Heart left ventricle (tissue), 16 donors: Measurements from ENCODE around the gene ELOA. TPM values are rescaled to one million over a fixed set of nuclear protein-coding genes. Genes with fewer than 3 reads are reported as not detected.
A peak's percentile ranks its signal among the peaks of the same experiment; 100 is the strongest.

Experiments
- ATAC-seq, 4 donors: fragments of 200-7000 bp; cut with Tn5 transposase; one replicate each; pipeline ENCODE4 v1.9.1; 2020 to 2022; ENCODE audit warnings: moderate library complexity in 4 of 4, mild to moderate bottlenecking in 3 of 4, moderate number of reproducible peaks in 1 of 4
- DNase-seq, 5 donors: peaks; one replicate each; pipeline ENCODE4 v3.0.0-alpha.2; 2020
- H3K27ac ChIP-seq, 12 donors: fragments of 200-600 bp; sonication (generic) in 4 of 12; one replicate each; pipeline versions ENCODE4 v1.5.0 to v1.8.0; 2016 to 2022; ENCODE audit warnings: mild to moderate bottlenecking in 2 of 12
- H3K27me3 ChIP-seq, 9 donors: fragments of 200-600 bp; sonication (generic) in 2 of 9; one replicate each; pipeline versions ENCODE4 v1.5.1 to v1.8.0; 2016 to 2022; ENCODE audit warnings: mild to moderate bottlenecking in 3 of 9
- H3K36me3 ChIP-seq, 9 donors: fragments of 200-600 bp; sonication (generic) in 2 of 9; one replicate each; pipeline versions ENCODE4 v1.5.0 to v1.8.0; 2018 to 2022; ENCODE audit warnings: mild to moderate bottlenecking in 2 of 9
- H3K4me1 ChIP-seq, 12 donors: fragments of 200-600 bp; sonication (generic) in 4 of 12; one replicate each; pipeline versions ENCODE4 v1.5.0 to v1.8.0; 2016 to 2022; ENCODE audit warnings: mild to moderate bottlenecking in 3 of 12
- H3K4me3 ChIP-seq, 12 donors: fragments of 200-600 bp; sonication (generic) in 4 of 12; one replicate each; pipeline versions ENCODE4 v1.5.0 to v1.8.0; 2017 to 2022; ENCODE audit warnings: mild to moderate bottlenecking in 9 of 12, moderate library complexity in 4 of 12
- H3K9me3 ChIP-seq, 12 donors: fragments of 200-600 bp; sonication (generic) in 4 of 12; one replicate each; pipeline versions ENCODE4 v1.5.0 to v1.8.0; 2016 to 2022; ENCODE audit warnings: mild to moderate bottlenecking in 1 of 12
- CTCF ChIP-seq, 12 donors: fragments of 200-600 bp; sonication (generic) in 4 of 12; IDR thresholded peaks; one replicate each; pipeline versions ENCODE4 v1.5.0 to v1.8.0; 2018 to 2022; ENCODE audit warnings: antibody characterized with exemption in 12 of 12, mild to moderate bottlenecking in 5 of 12
- POLR2A ChIP-seq, 2 donors: fragments of 450-650 bp; IDR thresholded peaks; one replicate each; pipeline ENCODE4 v1.6.1; 2017; ENCODE audit warnings: antibody characterized with exemption in 2 of 2, mild to moderate bottlenecking in 2 of 2, moderate library complexity in 2 of 2
- WGBS, 4 donors: extraction: QIAGEN DNeasy Blood & Tissue Kit in 2 of 4; methylation state at CpG; one replicate each; pipeline versions ENCODE4 v1.1.5 to v1.1.7; 2013 to 2018; 5-methylcytosine and 5-hydroxymethylcytosine counted together
- intact Hi-C, 10 donors: fragments of 100-400 bp; cut with DNase I; formaldehyde crosslinking; loops; one replicate each; pipeline versions ENCODE4 v1.11.1 to v1.14.2; 2022
- polyA plus RNA-seq, 2 donors: library from polyadenylated mRNA; stranded (reverse); fragments of 200-250 nt; gene quantifications; one replicate each; pipeline ENCODE4 v1.2.3, GENCODE V29; 2013
- total RNA-seq, 9 donors: library from RNA; depleted of rRNA in 2 of 9; stranded (reverse); fragments of >200 nt in 2 of 9; fragmentation: NEBNext Ultra II Directional in 3 of 9; extraction: Animal tissue kit (Norgen Biotek cat#: 25700) in 3 of 9; gene quantifications; one replicate each; pipeline versions ENCODE4 v1.1.0 to v1.2.4, GENCODE V29; 2016 to 2023
- donor health status: ischemic (EF 13 %, LVEDD 7.1; RV severe dilation, severe dysfunction).
- donor health status: healthy with polysubstance abuse.
- donor health status: DM: no; HTN: yes; CAD: no.
- donor health status: DM: no; HTN: no; CAD: no.
- donor health status: ischemic (EF 25% LVEDD 6.9; RV normal size, moderate dysfunction).
- donor health status: ischemic (EF 25% LVEDD 5.7; RV mildly dilated, moderate dysfunction).
- donor health status: healthy.
- donor health status: DM: yes; HTN: yes; CAD: no.
- donor health status: ischemic (EF 35%, LVEDD 5.7; RV mildly dilated, moderate dysfunction).
- donor health status: nonischemic (EF 11% LVEDD 7.7; RV severe dilation, severe dysfunction).
- donor health status: DM: yes; HTN: yes; CAD: no.
- donor health status: PGD.
- donor health status: ischemic (EF 29% LVEDD 5.4; RV normal size, mild dysfunction).
- donor health status: nonischemic (EF 23%, LVEDD 6.1; RV moderate dilation, normal function).

Gene ELOA
- total and polyA plus RNA-seq, 11 donors = 11.3 to 45.8 (median 34.0) TPM

GRCh38 chr1:23736437-23737134 lies 6.7 kb upstream of the ELOA start:
- 95 to 99% (median 97%) methylated on average over 7 of the region's 7 CpGs for WGBS, 4 donors
- no peak overlapping the region for H3K27ac ChIP-seq

GRCh38 chr1:23741609-23742008 lies 1.7 kb upstream of the ELOA start:
- H3K4me3 ChIP-seq = no peak overlapping the region
- 82 to 91% (median 87%) methylated on average over 5 of the region's 5 CpGs for WGBS, 4 donors
- intact Hi-C loops = loop anchor here in 1 of 10 donors (5.0 kb wide), 1 partner anchor 49 kb away; the partner anchor contains the start of gene RPL11
- H3K27ac ChIP-seq = no peak overlapping the region
- H3K27me3 ChIP-seq = no peaks in the 10 kb centered on the region
- H3K4me1 ChIP-seq = peaks cover 4 to 35% (median 20%) of the 10 kb centered on the region in 12 donors
- no peaks in the 10 kb centered on the region for H3K9me3 ChIP-seq
- DNase-seq (no peak), ATAC-seq (no peak)
- TF ChIP-seq POLR2A (IDR thresholded peaks at IDR 0.05) (no peak), CTCF (IDR thresholded peaks at IDR 0.05) (no peak)
- peaks cover 0 to 5% (median under 1%) of the 10 kb centered on the region in 9 donors for H3K36me3 ChIP-seq

More at GRCh38 chr1:23736437-23737134, 6.7 kb upstream of the ELOA start:
- Histone ChIP-seq H3K4me1 (peaks cover 0 to 10% (median 0%) of the 10 kb centered on the region in 12 donors), H3K9me3 (no peaks in the 10 kb centered on the region), H3K4me3 (no peak overlapping the region), H3K27me3 (no peaks in the 10 kb centered on the region), H3K36me3 (no peaks in the 10 kb centered on the region)
- TF ChIP-seq POLR2A (IDR thresholded peaks at IDR 0.05) (no peak), CTCF (IDR thresholded peaks at IDR 0.05) (no peak)
- no peak for DNase-seq
- intact Hi-C loops = loop anchor here in 1 of 10 donors (5.0 kb wide), 1 partner anchor 39 kb away; no protein-coding TSS in a partner anchor
- no peak for ATAC-seq

GRCh38 chr1:23742670-23743286 lies 493 bp upstream of the ELOA start:
- Histone ChIP-seq H3K36me3 (peaks cover 0 to 12% (median 3%) of the 10 kb centered on the region in 9 donors), H3K4me1 (peaks cover 4 to 45% (median 25%) of the 10 kb centered on the region in 12 donors), H3K27ac (peak overlapping the region; percentile 88 to 97 (median 94)), H3K4me3 (peak overlapping the region; percentile 84 to 100 (median 96)), H3K9me3 (no peaks in the 10 kb centered on the region), H3K27me3 (no peaks in the 10 kb centered on the region)
- intact Hi-C loops = loop anchor here in 1 of 10 donors (5.0 kb wide), 1 partner anchor 50 kb away; the partner anchor contains the start of gene RPL11
- DNase-seq = peak in 3 of 5 donors; percentile 23 to 64 (median 39)
- TF ChIP-seq CTCF (IDR thresholded peaks at IDR 0.05) (no peak), POLR2A (IDR thresholded peaks at IDR 0.05) (no peak)
- ATAC-seq = peak; percentile 16 to 47 (median 26)
- 8 to 26% (median 9%) methylated on average over 12 to 28 of the region's 28 CpGs for WGBS, 4 donors

GRCh38 chr1:23745515-23745914 lies 2.2 kb downstream of the ELOA start:
- Histone ChIP-seq H3K36me3 (peaks cover 0 to 38% (median 13%) of the 10 kb centered on the region in 9 donors), H3K27me3 (no peaks in the 10 kb centered on the region), H3K27ac (no peak overlapping the region), H3K4me3 (peak overlapping the region in 2 of 12 donors; percentile 10 to 99), H3K9me3 (no peaks in the 10 kb centered on the region), H3K4me1 (peaks cover 4 to 45% (median 25%) of the 10 kb centered on the region in 12 donors)
- intact Hi-C loops = loop anchor here in 1 of 10 donors (5.0 kb wide), 1 partner anchor 48 kb away; no protein-coding TSS in a partner anchor
- ATAC-seq (no peak), DNase-seq (no peak)
- TF ChIP-seq POLR2A (IDR thresholded peaks at IDR 0.05) = no peak
- peak in 7 of 12 donors; percentile 14 to 43 (median 20) for TF ChIP-seq CTCF (IDR thresholded peaks at IDR 0.05)
- 23 to 50% (median 39%) methylated on average over 1 of the region's 1 CpG for WGBS, 4 donors
